SK-N-SH treated with all-trans-retinoic acid at 6 μM for 48 hours (cell line): ENCODE results near the gene TGFBR3.

Experiments used
- CREB5 ChIP-seq: fragments of 250-450 bp; sonication (Bioruptor Pico); IDR thresholded peaks from 2 replicates; pipeline ENCODE4 v1.5.1; 2020; ENCODE audit warnings: low read depth, mild to moderate bottlenecking, moderate library complexity
- ESRRG ChIP-seq: fragments of 250-450 bp; sonication (Bioruptor Pico); IDR thresholded peaks from 2 replicates; pipeline ENCODE4 v1.6.1; 2021; ENCODE audit warnings: mild to moderate bottlenecking
- GLIS3 ChIP-seq: fragments of 250-450 bp; sonication (Bioruptor Pico); IDR thresholded peaks from 2 replicates; pipeline ENCODE4 v1.5.0; 2020; ENCODE audit warnings: mild to moderate bottlenecking, moderate library complexity
- OSR1 ChIP-seq: fragments of 250-450 bp; sonication (Bioruptor Pico); IDR thresholded peaks from 2 replicates; pipeline ENCODE4 v1.8.0; 2022; ENCODE audit warnings: moderate library complexity, mild to moderate bottlenecking, inconsistent platforms
- PATZ1 ChIP-seq: fragments of 250-450 bp; sonication (Bioruptor Pico); IDR thresholded peaks from 2 replicates; pipeline ENCODE4 v1.8.0; 2020; ENCODE audit warnings: mild to moderate bottlenecking, moderate library complexity, borderline replicate concordance
- RARB ChIP-seq: fragments of 250-450 bp; sonication (Bioruptor Pico); IDR thresholded peaks from 2 replicates; pipeline ENCODE4 v1.8.0; 2021; ENCODE audit warnings: mild to moderate bottlenecking, moderate library complexity
- TCF4 ChIP-seq: fragments of 250-450 bp; sonication (Bioruptor Pico); IDR thresholded peaks from 2 replicates; pipeline ENCODE4 v1.8.0; 2021; ENCODE audit warnings: mild to moderate bottlenecking, moderate library complexity, borderline replicate concordance
- TOX ChIP-seq: fragments of 250-450 bp; sonication (Bioruptor Pico); IDR thresholded peaks from 2 replicates; pipeline ENCODE4 v1.8.0; 2021; ENCODE audit warnings: mild to moderate bottlenecking, moderate library complexity, borderline replicate concordance
- TSHZ2 ChIP-seq: fragments of 250-450 bp; sonication (Bioruptor Pico); IDR thresholded peaks from 2 replicates; pipeline ENCODE4 v1.5.0; 2020; ENCODE audit warnings: mild to moderate bottlenecking, moderate library complexity
- ZC3H10 ChIP-seq: fragments of 250-450 bp; sonication (Bioruptor Pico); IDR thresholded peaks from 2 replicates; pipeline ENCODE4 v1.5.1; 2021; ENCODE audit warnings: mild to moderate bottlenecking, moderate library complexity
- ZFP3 ChIP-seq: fragments of 250-450 bp; sonication (Bioruptor Pico); IDR thresholded peaks from 2 replicates; pipeline ENCODE4 v1.5.0; 2020; ENCODE audit warnings: mild to moderate bottlenecking, moderate library complexity
- ZNF565 ChIP-seq: fragments of 450-650 bp; formaldehyde crosslinking; conservative IDR thresholded peaks from 2 replicates; pipeline ENCODE4 v1.5.0; 2020; ENCODE audit warnings: low read depth, mild to moderate bottlenecking, moderate library complexity

- TF ChIP-seq ZFP3 (no peak), OSR1 (CRISPR knock-in tag) (no peak), RARB (CRISPR knock-in tag) (no peak), TCF4 (CRISPR knock-in tag) (no peak), ZC3H10 (CRISPR knock-in tag) (no peak), ZNF565 (CRISPR knock-in tag) (no peak), CREB5 (no peak), PATZ1 (no peak), TSHZ2 (CRISPR knock-in tag) (no peak), ESRRG (no peak), GLIS3 (CRISPR knock-in tag) (no peak), TOX (CRISPR knock-in tag) (no peak)
These were observed 116.9 kb downstream of the TGFBR3 start for GRCh38 chr1:91768786-91769725.
